GM12878 (cell line): Measurements from ENCODE around the gene DYNC2H1.

Source experiments
- CEBPB ChIP-seq, 2 experiments: fragments of 150-350 bp in 1 of 2; IDR thresholded peaks; 2 replicates each; pipeline ENCODE4 v1.6.1; 2012 to 2014; ENCODE audit warnings: low read depth in 2 of 2, low read length in 2 of 2, borderline replicate concordance in 1 of 2, inconsistent platforms in 1 of 2
- EED ChIP-seq: sonication (generic); IDR thresholded peaks from 2 replicates; pipeline ENCODE4 v1.6.1; 2016; ENCODE audit warnings: antibody characterized with exemption, low read depth
- EGR1 ChIP-seq, 2 experiments: IDR thresholded peaks; 1 replicate in 1 of 2; 2 replicates in 1 of 2; pipeline ENCODE4 v1.6.1; 2011 to 2012; ENCODE audit warnings: low read depth in 2 of 2, low read length in 2 of 2, borderline replicate concordance in 1 of 2, mild to moderate bottlenecking in 1 of 2, moderate library complexity in 1 of 2
- POLR2A ChIP-seq: IDR thresholded peaks from 2 replicates; pipeline ENCODE4 v1.6.1; 2011; ENCODE audit warnings: low read depth, mild to moderate bottlenecking, low read length
- ZSCAN29 ChIP-seq: fragments of 450-650 bp; IDR thresholded peaks from 2 replicates; pipeline ENCODE4 v1.6.1; 2017; ENCODE audit warnings: mild to moderate bottlenecking, moderate library complexity
- TF ChIP-seq, protein P1 (sequence below), 3 experiments: IDR thresholded peaks in 2 of 3; conservative IDR thresholded peaks in 1 of 3; 2 replicates each; pipeline ENCODE4 v1.5.1; 2011; ENCODE audit warnings: low read depth in 3 of 3, low read length in 3 of 3, mild to moderate bottlenecking in 3 of 3, control low read depth in 2 of 3, moderate library complexity in 2 of 3, inconsistent platforms in 1 of 3, mixed read lengths in 1 of 3; ENCODE audit not compliant: control insufficient read depth in 2 of 3, insufficient read depth in 1 of 3; ENCODE audit errors: extremely low read depth in 1 of 3
- TF ChIP-seq, protein P2 (sequence below): IDR thresholded peaks from 2 replicates; pipeline ENCODE4 v1.6.1; 2011; ENCODE audit warnings: low read depth, mild to moderate bottlenecking, low read length, moderate library complexity, borderline replicate concordance; ENCODE audit errors: extremely low read depth
- TF ChIP-seq, protein P3 (sequence below): IDR thresholded peaks from 2 replicates; pipeline ENCODE4 v1.6.1; 2012; ENCODE audit warnings: low read length, inconsistent platforms

DNA sequence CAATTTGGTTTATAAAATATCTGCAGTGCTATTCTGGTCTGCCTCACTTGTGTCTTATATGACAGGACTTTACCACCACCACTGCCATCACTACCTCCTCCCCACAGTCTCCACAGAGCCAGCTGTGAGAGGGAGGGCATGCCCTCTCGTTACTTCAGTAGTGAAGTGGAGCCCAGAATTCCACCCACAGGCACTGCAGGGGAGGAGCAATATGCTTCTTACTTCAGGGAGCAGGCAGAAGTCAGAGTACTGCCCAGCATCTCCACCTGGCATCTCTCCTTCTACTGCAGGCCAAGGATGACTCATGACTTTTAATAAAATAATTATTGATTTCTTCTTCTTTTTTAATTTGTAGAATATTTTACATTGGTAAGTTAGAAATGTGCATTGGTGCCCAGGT, 255.5 kb downstream of the DYNC2H1 start:
- TF ChIP-seq, protein P1, sequence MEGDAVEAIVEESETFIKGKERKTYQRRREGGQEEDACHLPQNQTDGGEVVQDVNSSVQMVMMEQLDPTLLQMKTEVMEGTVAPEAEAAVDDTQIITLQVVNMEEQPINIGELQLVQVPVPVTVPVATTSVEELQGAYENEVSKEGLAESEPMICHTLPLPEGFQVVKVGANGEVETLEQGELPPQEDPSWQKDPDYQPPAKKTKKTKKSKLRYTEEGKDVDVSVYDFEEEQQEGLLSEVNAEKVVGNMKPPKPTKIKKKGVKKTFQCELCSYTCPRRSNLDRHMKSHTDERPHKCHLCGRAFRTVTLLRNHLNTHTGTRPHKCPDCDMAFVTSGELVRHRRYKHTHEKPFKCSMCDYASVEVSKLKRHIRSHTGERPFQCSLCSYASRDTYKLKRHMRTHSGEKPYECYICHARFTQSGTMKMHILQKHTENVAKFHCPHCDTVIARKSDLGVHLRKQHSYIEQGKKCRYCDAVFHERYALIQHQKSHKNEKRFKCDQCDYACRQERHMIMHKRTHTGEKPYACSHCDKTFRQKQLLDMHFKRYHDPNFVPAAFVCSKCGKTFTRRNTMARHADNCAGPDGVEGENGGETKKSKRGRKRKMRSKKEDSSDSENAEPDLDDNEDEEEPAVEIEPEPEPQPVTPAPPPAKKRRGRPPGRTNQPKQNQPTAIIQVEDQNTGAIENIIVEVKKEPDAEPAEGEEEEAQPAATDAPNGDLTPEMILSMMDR (IDR thresholded peaks at IDR 0.05 in 2 of 3, conservative IDR thresholded peaks at IDR 0.05 in 1 of 3; ENCODE audit: control insufficient read depth in 2 of 3, extremely low read depth in 1 of 3, insufficient read depth in 1 of 3, low read depth in 3 of 3, low read length in 3 of 3) = no peak
- TF ChIP-seq CEBPB (IDR thresholded peaks at IDR 0.05; ENCODE audit: borderline replicate concordance in 1 of 2, low read depth in 2 of 2, low read length in 2 of 2) = no peak
- TF ChIP-seq EED = no peak
- TF ChIP-seq ZSCAN29 = no peak
- TF ChIP-seq, protein P2, sequence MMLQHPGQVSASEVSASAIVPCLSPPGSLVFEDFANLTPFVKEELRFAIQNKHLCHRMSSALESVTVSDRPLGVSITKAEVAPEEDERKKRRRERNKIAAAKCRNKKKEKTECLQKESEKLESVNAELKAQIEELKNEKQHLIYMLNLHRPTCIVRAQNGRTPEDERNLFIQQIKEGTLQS = no peak
- no peak for TF ChIP-seq POLR2A
- TF ChIP-seq, protein P3, sequence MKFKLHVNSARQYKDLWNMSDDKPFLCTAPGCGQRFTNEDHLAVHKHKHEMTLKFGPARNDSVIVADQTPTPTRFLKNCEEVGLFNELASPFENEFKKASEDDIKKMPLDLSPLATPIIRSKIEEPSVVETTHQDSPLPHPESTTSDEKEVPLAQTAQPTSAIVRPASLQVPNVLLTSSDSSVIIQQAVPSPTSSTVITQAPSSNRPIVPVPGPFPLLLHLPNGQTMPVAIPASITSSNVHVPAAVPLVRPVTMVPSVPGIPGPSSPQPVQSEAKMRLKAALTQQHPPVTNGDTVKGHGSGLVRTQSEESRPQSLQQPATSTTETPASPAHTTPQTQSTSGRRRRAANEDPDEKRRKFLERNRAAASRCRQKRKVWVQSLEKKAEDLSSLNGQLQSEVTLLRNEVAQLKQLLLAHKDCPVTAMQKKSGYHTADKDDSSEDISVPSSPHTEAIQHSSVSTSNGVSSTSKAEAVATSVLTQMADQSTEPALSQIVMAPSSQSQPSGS = no peak
- no peak for TF ChIP-seq EGR1 (IDR thresholded peaks at IDR 0.05; ENCODE audit: borderline replicate concordance in 1 of 2, low read depth in 2 of 2, low read length in 2 of 2)
